ENCODE measurements around the gene LRBA. TPM values are rescaled to one million over a fixed set of nuclear protein-coding genes. Genes with fewer than 3 reads are reported as not detected.

LRBA gene
- polyA plus RNA-seq, 1 of the 3 experiments (the other 2 are of a cell fraction): 11.4 TPM

DNA sequence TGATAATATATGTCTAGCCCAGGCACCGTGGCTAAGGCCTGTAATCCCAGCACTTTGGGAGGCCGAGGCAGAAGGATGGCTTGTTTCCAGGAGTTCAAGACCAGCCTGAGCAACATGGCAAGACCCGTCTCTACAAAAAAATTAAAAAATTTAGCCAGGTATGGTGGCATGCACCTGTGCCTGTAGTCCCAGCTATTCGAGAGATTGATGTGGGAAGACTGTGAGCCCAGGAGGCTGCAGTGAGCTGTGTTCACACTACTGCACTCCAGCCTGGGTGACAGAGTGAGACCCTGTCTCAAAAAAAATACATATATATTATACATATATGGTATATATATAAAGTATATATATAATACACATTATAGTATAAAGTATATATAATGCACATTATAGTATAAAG, 595.1 kb downstream of the LRBA start:
- H3K4me1 ChIP-seq (ENCODE audit: control insufficient read depth in 1 of 2, insufficient read depth in 2 of 2, low read depth in 1 of 2, low read length in 1 of 2): peaks cover 0 to 6% of the 10 kb centered on the region in 2 experiments; a peak in 2 of 4 replicates
- H2AFZ ChIP-seq (ENCODE audit: low read depth): no peak overlapping the region
- no peak for TF ChIP-seq MXI1 (IDR thresholded peaks at IDR 0.05; ENCODE audit: low read depth, low read length)
- WGBS (ENCODE audit: low lambda C conversion rate): 90% methylated on average over 4 of the region's 4 CpGs
- no peaks in the 10 kb centered on the region for H4K20me1 ChIP-seq (ENCODE audit: insufficient read depth)
- H3K79me2 ChIP-seq (ENCODE audit: insufficient read depth): no peaks in the 10 kb centered on the region
- no peaks in the 10 kb centered on the region for H3K27me3 ChIP-seq (ENCODE audit: insufficient read depth)
- no peaks in the 10 kb centered on the region for H3K9me2 ChIP-seq
- H3K27ac ChIP-seq (ENCODE audit: low read depth in 2 of 2, low read length in 1 of 2): no peak overlapping the region
- DNase-seq: no peak
- H3K9me3 ChIP-seq: no peaks in the 10 kb centered on the region
- no peak overlapping the region for H3K4me2 ChIP-seq
- H3K4me3 ChIP-seq (ENCODE audit: low read depth in 2 of 2, low read length in 1 of 2): no peak overlapping the region
- POLR2A ChIA-PET: no interaction called here
- CTCF ChIA-PET: interaction anchor here (0.5 to 0.6 kb wide), 2 partner anchors 85 to 447 kb away, joined by 3 read pairs; no protein-coding TSS in a partner anchor
- H3K9ac ChIP-seq: no peak overlapping the region
- H3F3A ChIP-seq (replicated peaks; ENCODE audit: insufficient read depth): no peaks in the 10 kb centered on the region
- no peaks in the 10 kb centered on the region for H3K36me3 ChIP-seq (replicated peaks in 1 of 2; ENCODE audit: control insufficient read depth in 1 of 2, insufficient read depth in 2 of 2, low read length in 1 of 2)

DNA sequence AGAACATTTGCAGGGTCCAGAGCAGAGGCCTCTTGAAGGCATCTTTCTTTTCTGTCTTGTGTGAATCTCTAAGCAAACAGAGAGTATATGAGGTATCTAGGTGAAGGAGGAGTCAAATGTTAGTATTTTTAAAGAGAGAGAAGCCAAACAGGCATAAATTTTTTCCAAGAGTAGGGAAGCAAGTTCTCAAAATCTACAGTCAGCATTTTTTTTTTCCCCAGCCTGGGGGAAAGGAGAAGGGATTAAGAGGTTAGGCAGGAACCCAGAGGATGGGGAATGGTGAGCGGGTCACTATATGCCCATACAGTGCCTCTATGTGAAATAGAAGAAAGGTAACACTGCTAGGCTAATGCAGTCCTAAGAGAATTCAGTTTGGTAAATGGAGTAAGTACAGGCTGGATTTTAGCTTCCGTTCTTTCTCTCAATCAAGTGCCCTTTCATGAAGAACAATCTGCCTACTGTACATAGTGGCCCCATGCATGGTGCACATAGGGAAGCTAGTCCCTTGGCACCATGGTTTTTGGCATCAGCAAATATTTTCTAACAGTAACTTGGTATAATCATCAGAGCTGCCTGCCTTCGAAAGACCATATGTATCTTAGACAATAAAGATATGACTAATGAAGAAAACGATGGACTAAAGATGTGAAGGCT, 596.2 kb downstream of the LRBA start:
- CTCF ChIA-PET: no interaction called here
- Histone ChIP-seq H3K4me2 (no peak overlapping the region), H3K4me3 (ENCODE audit: low read depth in 2 of 2, low read length in 1 of 2) (no peak overlapping the region), H3K27me3 (ENCODE audit: insufficient read depth) (no peaks in the 10 kb centered on the region), H3K4me1 (ENCODE audit: control insufficient read depth in 1 of 2, insufficient read depth in 2 of 2, low read depth in 1 of 2, low read length in 1 of 2) (no peaks in the 10 kb centered on the region; a peak in 2 of 4 replicates), H3K27ac (ENCODE audit: low read depth in 2 of 2, low read length in 1 of 2) (no peak overlapping the region), H4K20me1 (ENCODE audit: insufficient read depth) (no peaks in the 10 kb centered on the region), H3K79me2 (ENCODE audit: insufficient read depth) (no peaks in the 10 kb centered on the region), H3K9ac (no peak overlapping the region), H3K9me3 (no peaks in the 10 kb centered on the region), H3K36me3 (replicated peaks in 1 of 2; ENCODE audit: control insufficient read depth in 1 of 2, insufficient read depth in 2 of 2, low read length in 1 of 2) (no peaks in the 10 kb centered on the region), H2AFZ (ENCODE audit: low read depth) (no peak overlapping the region), H3F3A (replicated peaks; ENCODE audit: insufficient read depth) (no peaks in the 10 kb centered on the region), H3K9me2 (no peaks in the 10 kb centered on the region)
- WGBS (ENCODE audit: low lambda C conversion rate): 96% methylated on average over 4 of the region's 4 CpGs
- no peak for DNase-seq
- POLR2A ChIA-PET: no interaction called here
- TF ChIP-seq SIN3A (IDR thresholded peaks at IDR 0.05; ENCODE audit: borderline replicate concordance, low read depth, low read length) (no peak), FOXJ3 (CRISPR knock-in tag; IDR thresholded peaks at IDR 0.05) (no peak)
- TF ChIP-seq, protein P1, sequence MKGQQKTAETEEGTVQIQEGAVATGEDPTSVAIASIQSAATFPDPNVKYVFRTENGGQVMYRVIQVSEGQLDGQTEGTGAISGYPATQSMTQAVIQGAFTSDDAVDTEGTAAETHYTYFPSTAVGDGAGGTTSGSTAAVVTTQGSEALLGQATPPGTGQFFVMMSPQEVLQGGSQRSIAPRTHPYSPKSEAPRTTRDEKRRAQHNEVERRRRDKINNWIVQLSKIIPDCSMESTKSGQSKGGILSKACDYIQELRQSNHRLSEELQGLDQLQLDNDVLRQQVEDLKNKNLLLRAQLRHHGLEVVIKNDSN (IDR thresholded peaks at IDR 0.05; ENCODE audit: borderline replicate concordance, low read depth): no peak

DNA sequence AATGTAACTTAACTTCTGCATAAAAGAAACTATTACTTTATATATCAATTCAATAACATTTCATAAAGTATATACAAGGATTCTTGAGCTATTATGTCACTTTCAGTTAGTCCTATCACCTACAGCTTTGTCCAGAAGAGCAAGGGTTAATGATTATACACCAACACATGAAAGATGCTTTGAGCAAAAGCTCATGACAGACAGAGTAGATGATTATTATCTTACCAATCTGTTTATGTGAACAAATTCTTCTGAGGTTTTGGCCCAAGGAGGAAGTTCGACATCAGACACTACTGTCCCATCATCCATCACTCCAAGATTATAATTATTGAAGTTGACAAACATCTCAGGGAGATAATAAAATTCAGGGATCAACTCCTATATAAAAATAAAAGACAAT, 599.9 kb downstream of the LRBA start:
- no peak overlapping the region for H2AFZ ChIP-seq (ENCODE audit: low read depth)
- no peaks in the 10 kb centered on the region for H3K9me3 ChIP-seq
- no peaks in the 10 kb centered on the region for H3F3A ChIP-seq (replicated peaks; ENCODE audit: insufficient read depth)
- H3K9me2 ChIP-seq: no peaks in the 10 kb centered on the region
- TF ChIP-seq TCF12 (IDR thresholded peaks at IDR 0.05) (peak; percentile 37; the same call in 1 of the 2 replicates), JUND (IDR thresholded peaks at IDR 0.05) (peak; percentile 16; the same call in 1 of the 2 replicates), EP300 (IDR thresholded peaks at IDR 0.05; ENCODE audit: borderline replicate concordance in 1 of 2, low read depth in 1 of 2, low read length in 1 of 2) (0 out of 4 replicates have a peak, but pooled peaks of 1 of the 2 experiments have one; percentile 7), EZH2phosphoT487 (IDR thresholded peaks at IDR 0.05; ENCODE audit: borderline replicate concordance, low read depth) (no peak), RCOR1 (IDR thresholded peaks at IDR 0.05; ENCODE audit: low read length) (no peak)
- TF ChIP-seq, protein P2, sequence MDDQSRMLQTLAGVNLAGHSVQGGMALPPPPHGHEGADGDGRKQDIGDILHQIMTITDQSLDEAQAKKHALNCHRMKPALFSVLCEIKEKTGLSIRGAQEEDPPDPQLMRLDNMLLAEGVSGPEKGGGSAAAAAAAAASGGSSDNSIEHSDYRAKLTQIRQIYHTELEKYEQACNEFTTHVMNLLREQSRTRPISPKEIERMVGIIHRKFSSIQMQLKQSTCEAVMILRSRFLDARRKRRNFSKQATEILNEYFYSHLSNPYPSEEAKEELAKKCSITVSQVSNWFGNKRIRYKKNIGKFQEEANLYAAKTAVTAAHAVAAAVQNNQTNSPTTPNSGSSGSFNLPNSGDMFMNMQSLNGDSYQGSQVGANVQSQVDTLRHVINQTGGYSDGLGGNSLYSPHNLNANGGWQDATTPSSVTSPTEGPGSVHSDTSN (IDR thresholded peaks at IDR 0.05): peak; percentile 63
- no peak overlapping the region for H3K27ac ChIP-seq (ENCODE audit: low read depth in 2 of 2, low read length in 1 of 2)
- DNase-seq: no peak
- H3K79me2 ChIP-seq (ENCODE audit: insufficient read depth): no peaks in the 10 kb centered on the region
- 12% methylated on average over 1 of the region's 1 CpG for WGBS (ENCODE audit: low lambda C conversion rate)
- H4K20me1 ChIP-seq (ENCODE audit: insufficient read depth): no peaks in the 10 kb centered on the region
- H3K4me3 ChIP-seq (ENCODE audit: low read depth in 2 of 2, low read length in 1 of 2): no peak overlapping the region
- peaks cover 0 to 4% of the 10 kb centered on the region in 2 experiments for H3K36me3 ChIP-seq (replicated peaks in 1 of 2; ENCODE audit: control insufficient read depth in 1 of 2, insufficient read depth in 2 of 2, low read length in 1 of 2)
- H3K9ac ChIP-seq: no peak overlapping the region
- H3K27me3 ChIP-seq (ENCODE audit: insufficient read depth): no peaks in the 10 kb centered on the region
- no peak overlapping the region for H3K4me2 ChIP-seq
- H3K4me1 ChIP-seq (ENCODE audit: control insufficient read depth in 1 of 2, insufficient read depth in 2 of 2, low read depth in 1 of 2, low read length in 1 of 2): peaks cover 0 to 16% of the 10 kb centered on the region in 2 experiments; a peak in 3 of 4 replicates
- CTCF ChIA-PET: interaction anchor here (1.1 to 1.3 kb wide), 2 partner anchors 171 to 452 kb away, joined by 3 to 4 read pairs; no protein-coding TSS in a partner anchor
- POLR2A ChIA-PET: no interaction called here

All from SK-N-SH (cell line).